Gastrocnemius medialis (tissue), 4 donors: ENCODE measurements around the gene PKP2. TPM values are rescaled to one million over a fixed set of nuclear protein-coding genes. Genes with fewer than 3 reads are reported as not detected.

ENCODE experiments used
- ATAC-seq, 2 donors: fragments of 150-250 bp; one replicate each; pipeline ENCODE4 v1.9.1; 2016
- DNase-seq, 2 donors: peaks; one replicate each; pipeline ENCODE4 v3.0.0-alpha.2; 2019
- H3K27ac ChIP-seq, 4 donors: fragments of 200-600 bp; sonication (generic); 1 replicate in 1 of 4; 2 replicates in 3 of 4; pipeline ENCODE4 v1.5.1; 2016 to 2018; ENCODE audit warnings: mild to moderate bottlenecking in 2 of 4, moderate library complexity in 1 of 4
- H3K27me3 ChIP-seq, 3 donors: fragments of 200-600 bp; sonication (generic) in 2 of 3; 1 replicate in 1 of 3; 2 replicates in 2 of 3; pipeline versions ENCODE4 v1.5.1 to v1.6.0; 2016 to 2019; ENCODE audit warnings: mild to moderate bottlenecking in 1 of 3, moderate library complexity in 1 of 3
- H3K36me3 ChIP-seq, 2 donors: fragments of 200-600 bp; sonication (generic) in 1 of 2; one replicate each; pipeline ENCODE4 v1.5.1; 2017 to 2018
- H3K4me1 ChIP-seq, 2 donors: fragments of 200-600 bp; sonication (generic) in 1 of 2; one replicate each; pipeline ENCODE4 v1.5.1; 2016 to 2017; ENCODE audit warnings: mild to moderate bottlenecking in 2 of 2
- H3K4me3 ChIP-seq, 4 donors: fragments of 200-600 bp; sonication (generic) in 3 of 4; 1 replicate in 1 of 4; 2 replicates in 3 of 4; pipeline ENCODE4 v1.5.1; 2016 to 2019; ENCODE audit warnings: mild to moderate bottlenecking in 2 of 4
- H3K9me3 ChIP-seq, 3 donors: fragments of 200-600 bp; sonication (generic) in 2 of 3; 1 replicate in 1 of 3; 2 replicates in 2 of 3; pipeline ENCODE4 v1.5.1; 2016 to 2019
- POLR2A ChIP-seq, 2 donors: fragments of 450-650 bp; IDR thresholded peaks; one replicate each; pipeline ENCODE4 v1.6.1; 2017; ENCODE audit warnings: antibody characterized with exemption in 2 of 2, mild to moderate bottlenecking in 2 of 2, moderate library complexity in 2 of 2
- in situ Hi-C, 4 donors: fragments of 200-750 bp; cut with MboI; loops; one replicate each; pipeline versions ENCODE4 v1.15.0 to v1.8.0; 2017; ENCODE audit warnings: low sequenced_read_pairs in 4 of 4
- intact Hi-C: fragments of 100-400 bp; cut with DNase I; formaldehyde crosslinking; loops from one replicate; pipeline ENCODE4 v1.15.1; 2023; ENCODE audit warnings: low total_unique reads
- total RNA-seq, 4 donors: library from RNA; depleted of rRNA; stranded (reverse); fragments of >200 nt; gene quantifications; one replicate each; pipeline versions ENCODE4 v1.1.0 to v1.2.3, GENCODE V29; 2016
- TF ChIP-seq, protein P1 (sequence below), 5 experiments: fragments of 450-650 bp in 3 of 5; fragments of 200-600 bp in 2 of 5; sonication (generic) in 2 of 5; IDR thresholded peaks in 4 of 5; conservative IDR thresholded peaks in 1 of 5; 1 replicate in 4 of 5; 2 replicates in 1 of 5; pipeline ENCODE4 v1.5.1; 2016 to 2019; ENCODE audit warnings: antibody characterized with exemption in 5 of 5, mild to moderate bottlenecking in 3 of 5, moderate library complexity in 3 of 5

The PKP2 gene
- total RNA-seq, 4 donors from 2014 or later, result 3.5 to 7.2 (median 4.1) TPM

DNA sequence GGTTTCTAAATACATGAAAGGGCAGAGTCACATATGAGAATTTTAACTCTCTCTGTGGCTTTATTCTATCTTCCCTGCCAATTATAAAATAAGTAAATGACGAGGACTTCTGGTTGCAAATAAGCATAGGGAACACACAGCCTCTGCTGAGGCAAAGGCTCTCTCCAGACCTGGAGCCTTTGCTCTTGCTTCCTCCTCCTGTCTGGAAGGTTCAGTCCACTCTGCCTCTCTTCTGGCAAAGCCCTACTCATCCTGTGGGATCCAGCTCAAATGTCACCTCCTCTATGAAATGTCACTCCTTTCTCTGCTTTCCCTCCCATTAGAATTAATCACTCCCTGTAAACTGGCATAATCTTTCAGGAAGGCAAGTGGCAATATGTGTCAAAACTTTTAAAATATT lies 41.9 kb downstream of the PKP2 start:
- H3K4me3 ChIP-seq, result no peak overlapping the region
- no peak for ATAC-seq
- intact Hi-C loops, result no loop called here
- TF ChIP-seq, protein P1, sequence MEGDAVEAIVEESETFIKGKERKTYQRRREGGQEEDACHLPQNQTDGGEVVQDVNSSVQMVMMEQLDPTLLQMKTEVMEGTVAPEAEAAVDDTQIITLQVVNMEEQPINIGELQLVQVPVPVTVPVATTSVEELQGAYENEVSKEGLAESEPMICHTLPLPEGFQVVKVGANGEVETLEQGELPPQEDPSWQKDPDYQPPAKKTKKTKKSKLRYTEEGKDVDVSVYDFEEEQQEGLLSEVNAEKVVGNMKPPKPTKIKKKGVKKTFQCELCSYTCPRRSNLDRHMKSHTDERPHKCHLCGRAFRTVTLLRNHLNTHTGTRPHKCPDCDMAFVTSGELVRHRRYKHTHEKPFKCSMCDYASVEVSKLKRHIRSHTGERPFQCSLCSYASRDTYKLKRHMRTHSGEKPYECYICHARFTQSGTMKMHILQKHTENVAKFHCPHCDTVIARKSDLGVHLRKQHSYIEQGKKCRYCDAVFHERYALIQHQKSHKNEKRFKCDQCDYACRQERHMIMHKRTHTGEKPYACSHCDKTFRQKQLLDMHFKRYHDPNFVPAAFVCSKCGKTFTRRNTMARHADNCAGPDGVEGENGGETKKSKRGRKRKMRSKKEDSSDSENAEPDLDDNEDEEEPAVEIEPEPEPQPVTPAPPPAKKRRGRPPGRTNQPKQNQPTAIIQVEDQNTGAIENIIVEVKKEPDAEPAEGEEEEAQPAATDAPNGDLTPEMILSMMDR (IDR thresholded peaks at IDR 0.05 in 4 of 5, conservative IDR thresholded peaks at IDR 0.05 in 1 of 5), result no peak
- no peak for TF ChIP-seq POLR2A (IDR thresholded peaks at IDR 0.05)
- H3K9me3 ChIP-seq, result no peaks in the 10 kb centered on the region
- H3K36me3 ChIP-seq, result no peaks in the 10 kb centered on the region
- H3K27ac ChIP-seq, result no peak overlapping the region
- H3K27me3 ChIP-seq, result no peaks in the 10 kb centered on the region
- DNase-seq, result no peak
- no peaks in the 10 kb centered on the region for H3K4me1 ChIP-seq
- in situ Hi-C loops, result no loop called here

DNA sequence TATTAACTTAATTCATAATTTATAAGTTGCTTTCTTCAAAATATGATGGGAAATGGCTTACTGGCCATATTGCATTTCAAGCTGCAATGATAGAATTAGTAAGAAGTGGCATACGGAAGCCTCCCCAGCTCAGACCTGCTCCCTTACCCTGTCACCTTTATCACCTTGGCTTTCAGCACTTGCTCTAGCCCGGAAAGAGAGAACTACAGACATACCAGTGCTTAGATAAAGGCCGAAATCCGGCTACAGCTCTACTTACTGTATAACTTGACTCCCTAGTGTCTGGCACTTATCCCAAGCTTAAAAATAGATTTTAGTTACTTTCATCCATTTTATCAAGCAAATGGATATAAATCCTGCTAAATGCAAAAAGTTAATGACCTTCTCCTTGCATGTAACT lies 42.5 kb downstream of the PKP2 start:
- Histone ChIP-seq H3K4me3 (no peak overlapping the region), H3K9me3 (no peaks in the 10 kb centered on the region), H3K36me3 (no peaks in the 10 kb centered on the region), H3K27me3 (no peaks in the 10 kb centered on the region), H3K27ac (no peak overlapping the region), H3K4me1 (no peaks in the 10 kb centered on the region)
- ATAC-seq, result no peak
- DNase-seq, result no peak
- in situ Hi-C loops, result no loop called here
- intact Hi-C loops, result no loop called here
- TF ChIP-seq, protein P1 (IDR thresholded peaks at IDR 0.05 in 4 of 5, conservative IDR thresholded peaks at IDR 0.05 in 1 of 5), result no peak
- no peak for TF ChIP-seq POLR2A (IDR thresholded peaks at IDR 0.05)

DNA sequence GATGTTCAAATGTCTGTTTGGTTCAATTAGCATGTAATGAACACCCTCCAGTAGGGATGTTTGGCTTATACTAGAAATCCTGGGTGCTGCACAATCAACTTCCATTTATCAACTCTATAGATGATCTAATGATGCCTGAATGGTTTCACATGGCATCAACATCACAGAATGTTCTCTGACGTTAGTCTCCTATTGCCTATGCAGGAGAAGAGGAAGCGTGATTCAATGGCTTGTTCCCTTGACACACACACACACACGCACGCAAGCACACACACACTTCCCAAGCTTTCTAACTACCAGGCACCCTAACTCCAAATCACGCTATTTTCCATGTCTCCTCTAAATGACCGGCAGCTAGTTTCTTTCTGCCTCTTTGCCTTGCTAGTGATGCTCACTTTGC lies 49.3 kb downstream of the PKP2 start:
- in situ Hi-C loops (no loop called here), intact Hi-C loops (no loop called here)
- Histone ChIP-seq H3K4me1 (no peaks in the 10 kb centered on the region), H3K27ac (no peak overlapping the region), H3K36me3 (no peaks in the 10 kb centered on the region), H3K27me3 (no peaks in the 10 kb centered on the region), H3K4me3 (no peak overlapping the region), H3K9me3 (no peaks in the 10 kb centered on the region)
- TF ChIP-seq POLR2A (IDR thresholded peaks at IDR 0.05), result no peak
- TF ChIP-seq, protein P1 (IDR thresholded peaks at IDR 0.05 in 4 of 5, conservative IDR thresholded peaks at IDR 0.05 in 1 of 5), result no peak
- ATAC-seq, result no peak
- DNase-seq, result no peak

DNA sequence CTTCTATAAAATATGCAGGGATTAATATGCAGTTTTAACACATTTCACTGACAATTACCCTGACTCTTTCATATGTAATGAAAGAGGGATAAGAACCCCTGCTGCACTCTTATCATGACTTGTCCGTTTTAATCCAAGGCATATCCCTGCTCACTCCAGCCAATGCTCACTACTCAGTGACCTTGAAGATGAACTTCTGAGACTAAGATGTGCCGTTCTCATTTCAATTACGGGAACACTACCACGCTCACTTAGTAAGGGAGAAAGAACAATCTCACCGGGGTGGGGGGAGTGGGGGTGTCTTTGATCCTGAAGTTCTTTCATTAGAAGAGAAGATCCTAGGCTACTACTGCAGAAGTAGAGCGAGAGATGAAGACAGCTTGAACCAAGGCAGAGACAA lies 50.5 kb downstream of the PKP2 start:
- in situ Hi-C loops, result no loop called here
- no peak overlapping the region for H3K27ac ChIP-seq

More for the DNA sequence above, 50.5 kb downstream of the PKP2 start:
- no peaks in the 10 kb centered on the region for H3K27me3 ChIP-seq
- no peaks in the 10 kb centered on the region for H3K9me3 ChIP-seq
- TF ChIP-seq, protein P1 (IDR thresholded peaks at IDR 0.05 in 4 of 5, conservative IDR thresholded peaks at IDR 0.05 in 1 of 5), result no peak
- no peak for TF ChIP-seq POLR2A (IDR thresholded peaks at IDR 0.05)
- H3K4me1 ChIP-seq, result no peaks in the 10 kb centered on the region
- intact Hi-C loops, result no loop called here
- no peak overlapping the region for H3K4me3 ChIP-seq
- no peak for DNase-seq
- no peak for ATAC-seq
- no peaks in the 10 kb centered on the region for H3K36me3 ChIP-seq
